ENCODE results near the gene TCN2. TPM values are rescaled to one million over a fixed set of nuclear protein-coding genes. Genes with fewer than 3 reads are reported as not detected.

TCN2 gene
- total RNA-seq, 2 donors from 2014 or later: 9.3 to 27.0 TPM

DNA sequence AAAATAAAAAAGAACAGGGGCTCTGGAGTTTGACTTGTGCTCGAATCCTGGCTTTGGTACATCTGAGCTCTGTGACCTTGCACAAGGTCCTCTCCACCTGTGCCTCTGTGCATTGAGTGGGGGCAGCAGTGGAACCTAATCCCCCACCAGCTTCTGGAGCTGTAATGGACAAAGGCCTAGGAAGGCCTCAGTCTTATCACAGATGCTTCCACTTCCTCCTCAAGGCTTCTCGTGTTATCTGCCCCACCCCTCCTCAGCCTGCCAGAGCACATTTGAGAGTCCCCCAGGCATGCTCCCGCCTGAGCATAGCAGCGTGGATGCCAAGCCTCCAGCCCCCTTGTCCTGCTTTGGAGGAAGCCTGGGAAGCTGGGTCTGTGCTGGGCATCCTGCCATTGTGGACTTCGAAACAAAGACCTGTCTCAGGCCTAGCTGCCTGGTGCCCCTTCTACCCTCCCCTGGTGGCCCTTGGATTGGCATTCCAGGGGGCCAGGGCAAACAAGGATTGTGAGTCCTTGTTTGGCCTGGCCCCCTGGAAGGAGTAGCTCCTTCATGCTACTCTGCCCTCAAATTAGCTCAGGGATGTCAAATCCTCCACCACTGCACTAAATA is 43.6 kb downstream of the TCN2 start:
- peaks cover 5% of the 10 kb centered on the region for H3K4me1 ChIP-seq

DNA sequence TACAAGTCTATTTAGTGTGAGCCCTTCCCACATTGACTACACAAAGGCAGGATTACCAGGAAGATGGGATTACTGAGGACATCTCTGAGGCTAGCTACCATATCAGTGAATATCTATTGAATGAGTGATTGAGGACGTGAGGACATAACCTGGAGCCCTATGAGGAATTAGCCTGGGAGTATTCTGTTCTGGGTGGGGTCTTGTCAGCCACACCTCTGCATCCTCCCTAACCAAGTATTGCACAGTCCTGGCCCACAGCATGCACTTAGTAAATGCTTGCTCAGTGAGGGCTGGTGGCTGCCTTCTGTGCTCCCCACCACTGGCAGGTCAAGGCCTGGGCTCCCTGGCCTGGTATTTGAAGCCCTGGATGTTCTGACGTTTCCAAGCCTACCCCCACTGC is 45.9 kb downstream of the TCN2 start:
- Histone ChIP-seq H3K36me3 (no peaks in the 10 kb centered on the region), H3K9me3 (no peaks in the 10 kb centered on the region), H3K4me1 (peaks cover 5% of the 10 kb centered on the region), H3K4me3 (no peak overlapping the region), H3K27me3 (no peaks in the 10 kb centered on the region), H3K27ac (no peak overlapping the region), H3K9ac (ENCODE audit: low read depth in 2 of 2, low read length in 2 of 2) (no peak overlapping the region)
- TF ChIP-seq, protein P1, sequence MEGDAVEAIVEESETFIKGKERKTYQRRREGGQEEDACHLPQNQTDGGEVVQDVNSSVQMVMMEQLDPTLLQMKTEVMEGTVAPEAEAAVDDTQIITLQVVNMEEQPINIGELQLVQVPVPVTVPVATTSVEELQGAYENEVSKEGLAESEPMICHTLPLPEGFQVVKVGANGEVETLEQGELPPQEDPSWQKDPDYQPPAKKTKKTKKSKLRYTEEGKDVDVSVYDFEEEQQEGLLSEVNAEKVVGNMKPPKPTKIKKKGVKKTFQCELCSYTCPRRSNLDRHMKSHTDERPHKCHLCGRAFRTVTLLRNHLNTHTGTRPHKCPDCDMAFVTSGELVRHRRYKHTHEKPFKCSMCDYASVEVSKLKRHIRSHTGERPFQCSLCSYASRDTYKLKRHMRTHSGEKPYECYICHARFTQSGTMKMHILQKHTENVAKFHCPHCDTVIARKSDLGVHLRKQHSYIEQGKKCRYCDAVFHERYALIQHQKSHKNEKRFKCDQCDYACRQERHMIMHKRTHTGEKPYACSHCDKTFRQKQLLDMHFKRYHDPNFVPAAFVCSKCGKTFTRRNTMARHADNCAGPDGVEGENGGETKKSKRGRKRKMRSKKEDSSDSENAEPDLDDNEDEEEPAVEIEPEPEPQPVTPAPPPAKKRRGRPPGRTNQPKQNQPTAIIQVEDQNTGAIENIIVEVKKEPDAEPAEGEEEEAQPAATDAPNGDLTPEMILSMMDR (IDR thresholded peaks at IDR 0.05): no peak
- intact Hi-C loops (cut with DNase I): no loop called here
- DNase-seq: no peak

More for the DNA sequence above, 43.6 kb downstream of the TCN2 start:
- H3K27me3 ChIP-seq: no peaks in the 10 kb centered on the region
- H3K4me3 ChIP-seq: no peak overlapping the region
- H3K36me3 ChIP-seq: no peaks in the 10 kb centered on the region
- H3K9me3 ChIP-seq: no peaks in the 10 kb centered on the region
- TF ChIP-seq, protein P1 (IDR thresholded peaks at IDR 0.05): no peak
- no peak for DNase-seq
- H3K27ac ChIP-seq: no peak overlapping the region
- intact Hi-C loops (cut with DNase I): no loop called here
- H3K9ac ChIP-seq (ENCODE audit: low read depth in 2 of 2, low read length in 2 of 2): no peak overlapping the region

DNA sequence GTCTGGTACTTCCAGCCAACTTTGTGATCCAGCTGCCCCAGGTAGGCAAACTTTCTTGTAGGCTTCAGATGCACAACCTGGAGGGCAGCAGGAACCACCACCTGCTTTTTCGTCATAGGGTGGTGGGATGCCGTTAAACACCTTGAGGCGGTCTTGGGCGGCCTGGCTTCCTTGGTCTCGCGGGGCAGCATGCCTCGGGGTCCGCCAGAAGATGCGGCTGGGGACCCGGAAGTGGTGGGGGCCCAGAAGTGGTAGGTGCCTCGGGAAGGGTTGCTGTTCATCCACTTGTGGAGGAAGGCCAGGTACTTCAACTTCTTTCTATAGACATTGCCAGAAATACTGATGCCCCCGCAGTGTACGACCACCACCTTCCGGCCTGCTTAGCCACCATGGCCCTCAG is 47.4 kb downstream of the TCN2 start:
- Histone ChIP-seq H3K9ac (ENCODE audit: low read depth in 2 of 2, low read length in 2 of 2) (no peak overlapping the region), H3K27me3 (no peaks in the 10 kb centered on the region), H3K27ac (no peak overlapping the region), H3K36me3 (no peaks in the 10 kb centered on the region), H3K9me3 (no peaks in the 10 kb centered on the region), H3K4me1 (peaks cover 3% of the 10 kb centered on the region), H3K4me3 (no peak overlapping the region)
- intact Hi-C loops (cut with DNase I): no loop called here
- TF ChIP-seq, protein P1 (IDR thresholded peaks at IDR 0.05): no peak
- no peak for DNase-seq

DNA sequence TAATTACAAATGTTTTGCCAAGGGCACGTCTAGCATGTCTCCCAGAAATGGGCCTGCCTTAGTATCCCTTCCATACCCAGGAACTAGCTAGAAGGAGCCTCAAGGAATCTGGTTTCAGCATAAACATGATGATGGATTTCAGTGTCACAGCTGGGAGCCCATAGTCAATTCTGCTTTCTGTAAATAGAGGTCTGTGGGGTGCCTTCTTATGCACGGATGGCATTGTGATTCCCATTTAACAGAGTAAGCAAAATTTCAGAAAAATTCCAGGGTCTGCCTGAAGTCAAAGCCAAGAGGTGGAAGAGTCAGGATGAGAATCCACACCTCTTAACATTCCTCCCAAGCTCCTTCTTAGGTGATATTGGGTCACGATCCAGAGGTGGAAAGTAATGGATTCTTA is 48.6 kb downstream of the TCN2 start:
- Histone ChIP-seq H3K36me3 (no peaks in the 10 kb centered on the region), H3K9me3 (no peaks in the 10 kb centered on the region), H3K27me3 (no peaks in the 10 kb centered on the region), H3K4me1 (no peaks in the 10 kb centered on the region), H3K4me3 (no peak overlapping the region), H3K9ac (ENCODE audit: low read depth in 2 of 2, low read length in 2 of 2) (no peak overlapping the region), H3K27ac (no peak overlapping the region)
- intact Hi-C loops (cut with DNase I): no loop called here
- DNase-seq: no peak
- TF ChIP-seq, protein P1 (IDR thresholded peaks at IDR 0.05): no peak

DNA sequence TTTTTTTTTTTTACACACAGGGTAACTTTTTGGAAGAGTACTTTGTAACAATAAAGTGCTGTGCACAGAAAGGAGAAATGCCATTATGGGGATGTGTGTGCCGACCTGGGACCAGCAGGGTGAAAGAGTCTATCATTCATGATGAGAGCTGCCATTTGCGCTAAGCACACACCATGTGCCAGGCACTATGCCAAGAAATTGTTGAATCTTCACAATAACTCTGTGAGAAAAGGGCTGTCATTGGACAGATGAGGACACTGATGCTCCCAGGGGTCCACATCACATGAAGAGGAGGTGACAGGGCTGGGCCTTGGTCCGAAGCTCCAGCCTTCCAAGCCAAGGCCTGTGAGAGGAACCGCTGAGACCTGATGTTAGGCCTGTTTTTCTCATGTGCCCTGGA is 55.1 kb downstream of the TCN2 start:
- Histone ChIP-seq H3K27me3 (no peaks in the 10 kb centered on the region), H3K9ac (ENCODE audit: low read depth in 2 of 2, low read length in 2 of 2) (no peak overlapping the region), H3K27ac (no peak overlapping the region), H3K9me3 (no peaks in the 10 kb centered on the region), H3K4me1 (no peaks in the 10 kb centered on the region), H3K4me3 (no peak overlapping the region), H3K36me3 (no peaks in the 10 kb centered on the region)
- no peak for DNase-seq
- TF ChIP-seq, protein P1 (IDR thresholded peaks at IDR 0.05): no peak
- intact Hi-C loops (cut with DNase I): no loop called here
